ENCODE data around the gene CRABP1. TPM values are rescaled to one million over a fixed set of nuclear protein-coding genes. Genes with fewer than 3 reads are reported as not detected.
A peak's percentile ranks its signal among the peaks of the same experiment; 100 is the strongest.
"Not testable (repeated sequence)": the region's sequence is repeated elsewhere in the genome, so short reads cannot be mapped to it uniquely, and the experiment has no call there.

CRABP1 gene
- total RNA-seq, 1 experiment from 2014 or later = not detected

DNA sequence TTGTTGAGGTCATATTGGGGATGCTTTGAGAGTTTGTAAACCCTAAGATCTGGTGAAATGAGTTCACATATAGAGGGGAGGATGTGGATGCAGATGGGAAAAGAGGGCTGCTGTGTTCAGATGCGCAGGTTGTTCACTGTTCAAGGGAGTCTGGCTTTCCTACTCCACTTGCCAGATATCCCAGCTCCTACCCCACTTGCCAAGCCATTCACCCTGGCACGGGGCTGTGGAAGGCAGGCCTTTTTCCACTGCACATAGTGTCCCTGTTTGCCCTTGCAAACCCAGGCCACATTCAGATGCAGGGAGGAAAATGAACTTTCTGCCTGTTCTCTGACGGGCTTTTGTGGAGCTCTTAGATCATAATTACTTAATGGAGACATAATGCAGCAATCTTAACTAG lies 29.0 kb downstream of the CRABP1 start:
- intact Hi-C loops (cut with micrococcal nuclease; ENCODE audit: unreplicated experiment) = no loop called here
- no peak for DNase-seq
- Mint-ChIP-seq H3K9me3 (ENCODE audit: low read depth, unreplicated experiment) (no peaks in the 10 kb centered on the region), H3K27ac (ENCODE audit: unreplicated experiment) (no peak overlapping the region), H3K4me1 (ENCODE audit: low read depth, unreplicated experiment) (peaks cover 12% of the 10 kb centered on the region), H3K27me3 (ENCODE audit: unreplicated experiment) (no peaks in the 10 kb centered on the region), H3K4me3 (ENCODE audit: low read depth, unreplicated experiment) (no peak overlapping the region), H3K36me3 (ENCODE audit: insufficient read depth, unreplicated experiment) (no peaks in the 10 kb centered on the region)
- CTCF ChIA-PET = interaction anchor here (0.6 kb wide), 1 partner anchor 319 kb away, joined by 4 read pairs; no protein-coding TSS in a partner anchor
- BruUV-seq (replicated peaks) = no TSS peak
- TF ChIP-seq, protein P1, sequence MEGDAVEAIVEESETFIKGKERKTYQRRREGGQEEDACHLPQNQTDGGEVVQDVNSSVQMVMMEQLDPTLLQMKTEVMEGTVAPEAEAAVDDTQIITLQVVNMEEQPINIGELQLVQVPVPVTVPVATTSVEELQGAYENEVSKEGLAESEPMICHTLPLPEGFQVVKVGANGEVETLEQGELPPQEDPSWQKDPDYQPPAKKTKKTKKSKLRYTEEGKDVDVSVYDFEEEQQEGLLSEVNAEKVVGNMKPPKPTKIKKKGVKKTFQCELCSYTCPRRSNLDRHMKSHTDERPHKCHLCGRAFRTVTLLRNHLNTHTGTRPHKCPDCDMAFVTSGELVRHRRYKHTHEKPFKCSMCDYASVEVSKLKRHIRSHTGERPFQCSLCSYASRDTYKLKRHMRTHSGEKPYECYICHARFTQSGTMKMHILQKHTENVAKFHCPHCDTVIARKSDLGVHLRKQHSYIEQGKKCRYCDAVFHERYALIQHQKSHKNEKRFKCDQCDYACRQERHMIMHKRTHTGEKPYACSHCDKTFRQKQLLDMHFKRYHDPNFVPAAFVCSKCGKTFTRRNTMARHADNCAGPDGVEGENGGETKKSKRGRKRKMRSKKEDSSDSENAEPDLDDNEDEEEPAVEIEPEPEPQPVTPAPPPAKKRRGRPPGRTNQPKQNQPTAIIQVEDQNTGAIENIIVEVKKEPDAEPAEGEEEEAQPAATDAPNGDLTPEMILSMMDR (IDR thresholded peaks at IDR 0.05; ENCODE audit: unreplicated experiment) = no peak

DNA sequence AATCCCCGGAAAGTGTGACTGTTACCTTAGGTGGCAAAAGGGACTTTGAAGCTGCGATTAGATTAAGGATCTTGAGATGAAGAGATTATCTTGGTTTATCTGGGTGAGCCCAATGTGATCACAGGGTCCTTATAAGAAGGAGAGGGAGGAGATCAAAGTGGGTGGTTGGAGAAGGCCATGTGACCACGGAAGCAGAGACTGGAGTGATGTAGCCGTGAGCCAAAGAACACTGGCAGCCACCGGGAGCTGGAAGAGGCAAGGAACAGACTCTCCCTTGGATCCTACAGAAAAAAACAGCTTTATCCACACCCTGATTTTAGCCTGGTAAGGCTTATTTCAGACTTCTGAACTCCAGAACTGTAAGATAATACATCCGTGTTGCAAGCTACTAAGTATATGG lies 29.9 kb downstream of the CRABP1 start:
- Mint-ChIP-seq H3K4me1 (ENCODE audit: low read depth, unreplicated experiment) (peaks cover 21% of the 10 kb centered on the region), H3K27me3 (ENCODE audit: unreplicated experiment) (no peaks in the 10 kb centered on the region), H3K9me3 (ENCODE audit: low read depth, unreplicated experiment) (no peaks in the 10 kb centered on the region), H3K27ac (ENCODE audit: unreplicated experiment) (no peak overlapping the region), H3K36me3 (ENCODE audit: insufficient read depth, unreplicated experiment) (peaks cover 7% of the 10 kb centered on the region), H3K4me3 (ENCODE audit: low read depth, unreplicated experiment) (no peak overlapping the region)
- intact Hi-C loops (cut with micrococcal nuclease; ENCODE audit: unreplicated experiment) = no loop called here
- TF ChIP-seq, protein P1 (IDR thresholded peaks at IDR 0.05; ENCODE audit: unreplicated experiment) = no peak
- no TSS peak for BruUV-seq (replicated peaks)
- CTCF ChIA-PET = interaction anchor here (0.6 kb wide), 1 partner anchor 16 kb away, joined by 4 read pairs; no protein-coding TSS in a partner anchor
- no peak for DNase-seq

DNA sequence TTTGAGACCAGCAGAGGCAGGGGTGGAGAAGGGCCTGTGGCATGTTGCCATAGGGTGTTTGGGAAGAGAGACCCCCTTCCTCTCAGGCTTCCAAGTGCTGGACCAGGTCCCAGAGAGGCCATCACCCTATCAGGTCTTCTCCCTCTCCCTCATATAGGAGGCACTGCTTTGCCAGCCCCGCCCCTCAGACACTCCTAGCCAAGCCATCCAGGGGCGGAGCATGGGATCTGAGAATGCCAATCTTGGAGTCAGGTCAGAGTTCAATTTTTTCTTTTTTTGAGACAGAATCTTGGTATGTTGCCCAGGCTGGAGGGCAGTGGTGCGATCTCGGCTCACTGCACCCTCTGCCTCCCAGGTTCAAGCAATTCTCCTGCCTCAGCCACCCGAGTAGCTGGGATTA lies 32.7 kb downstream of the CRABP1 start:
- TF ChIP-seq, protein P1 (IDR thresholded peaks at IDR 0.05; ENCODE audit: unreplicated experiment) = no peak
- Mint-ChIP-seq H3K36me3 (ENCODE audit: insufficient read depth, unreplicated experiment) (peaks cover 12% of the 10 kb centered on the region), H3K4me1 (ENCODE audit: low read depth, unreplicated experiment) (peaks cover 26% of the 10 kb centered on the region), H3K4me3 (ENCODE audit: low read depth, unreplicated experiment) (no peak overlapping the region), H3K27ac (ENCODE audit: unreplicated experiment) (no peak overlapping the region), H3K9me3 (ENCODE audit: low read depth, unreplicated experiment) (no peaks in the 10 kb centered on the region), H3K27me3 (ENCODE audit: unreplicated experiment) (no peaks in the 10 kb centered on the region)
- DNase-seq = peak; percentile 52
- CTCF ChIA-PET = interaction anchor here (0.6 kb wide), 1 partner anchor 304 kb away, joined by 3 read pairs; no protein-coding TSS in a partner anchor
- intact Hi-C loops (cut with micrococcal nuclease; ENCODE audit: unreplicated experiment) = no loop called here
- no TSS peak for BruUV-seq (replicated peaks)

DNA sequence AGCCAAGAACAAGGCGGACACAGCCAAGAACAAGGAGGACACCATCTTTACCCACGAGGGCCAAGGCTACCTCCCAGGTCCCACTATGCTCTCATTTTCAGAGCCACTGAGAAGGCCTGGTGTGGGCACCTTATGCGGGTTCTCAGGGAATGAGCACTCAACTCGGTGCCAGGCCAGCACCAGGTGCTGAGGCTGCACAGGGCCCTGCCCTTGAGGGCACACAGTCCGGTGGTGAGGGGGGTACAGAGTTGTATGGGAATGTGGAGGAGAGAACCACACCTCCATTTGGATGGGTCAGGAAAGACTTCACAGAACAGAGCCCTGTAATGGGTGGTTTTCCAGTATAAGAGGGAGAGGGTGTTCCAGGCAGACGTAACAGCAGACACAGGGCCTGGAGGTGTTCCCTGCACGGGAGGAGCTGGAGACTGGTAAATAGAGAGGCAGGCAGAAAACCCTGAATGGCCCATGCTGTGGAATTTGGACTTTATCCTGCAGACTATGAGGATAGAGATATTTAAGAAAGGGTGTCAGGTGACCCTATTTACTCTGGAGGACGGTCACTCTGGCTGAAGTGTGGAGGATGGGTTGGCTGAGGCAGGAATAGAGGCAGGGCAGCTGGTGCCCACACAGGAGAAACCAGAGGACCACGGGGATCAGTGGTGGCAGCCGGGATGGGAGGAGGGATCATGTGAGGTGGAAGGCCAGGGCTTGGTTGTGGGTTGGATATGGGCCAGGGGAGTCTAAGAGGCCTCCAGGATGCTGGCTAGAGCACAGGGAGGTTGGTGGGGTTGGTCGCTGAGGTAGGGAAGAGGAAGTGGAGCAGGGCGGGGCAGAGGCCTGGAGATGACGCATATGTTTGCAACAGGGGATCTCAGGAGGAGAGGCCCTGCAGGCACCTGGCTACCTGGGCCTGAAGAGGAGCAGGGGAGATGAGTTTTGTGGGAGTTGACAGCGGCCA lies 34.6 kb downstream of the CRABP1 start:
- CTCF ChIA-PET = interaction anchor here (0.8 kb wide), 1 partner anchor 426 kb away, joined by 3 read pairs; no protein-coding TSS in a partner anchor
- Mint-ChIP-seq H3K27me3 (ENCODE audit: unreplicated experiment) (no peaks in the 10 kb centered on the region), H3K9me3 (ENCODE audit: low read depth, unreplicated experiment) (no peaks in the 10 kb centered on the region), H3K4me3 (ENCODE audit: low read depth, unreplicated experiment) (peak overlapping the region; percentile 39), H3K36me3 (ENCODE audit: insufficient read depth, unreplicated experiment) (peaks cover 12% of the 10 kb centered on the region), H3K4me1 (ENCODE audit: low read depth, unreplicated experiment) (peaks cover 26% of the 10 kb centered on the region), H3K27ac (ENCODE audit: unreplicated experiment) (peak overlapping the region; percentile 95)
- DNase-seq = peak; percentile 94
- BruUV-seq (replicated peaks) = no TSS peak
- TF ChIP-seq, protein P1 (IDR thresholded peaks at IDR 0.05; ENCODE audit: unreplicated experiment) = no peak
- intact Hi-C loops (cut with micrococcal nuclease; ENCODE audit: unreplicated experiment) = no loop called here

DNA sequence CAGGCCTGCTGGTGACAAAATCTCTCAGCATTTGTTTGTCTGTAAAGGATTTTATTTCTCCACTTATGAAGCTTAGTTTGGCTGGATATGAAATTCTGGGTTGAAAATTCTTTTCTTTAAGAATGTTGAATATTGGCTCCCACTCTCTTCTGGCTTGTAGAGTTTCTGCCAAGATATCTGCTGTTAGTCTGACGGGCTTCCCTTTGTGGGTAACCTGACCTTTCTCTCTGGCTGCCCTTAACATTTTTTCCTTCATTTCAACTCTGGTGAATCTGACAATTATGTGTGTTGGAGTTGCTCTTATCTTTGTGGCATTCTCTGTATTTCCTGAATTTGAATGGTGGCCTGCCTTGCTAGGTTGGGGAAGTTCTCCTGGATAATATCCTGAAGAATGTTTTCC lies 40.0 kb downstream of the CRABP1 start:
- not testable (repeated sequence) for H3K36me3 Mint-ChIP-seq (ENCODE audit: insufficient read depth, unreplicated experiment); H3K9me3 Mint-ChIP-seq (ENCODE audit: low read depth, unreplicated experiment)

More for the DNA sequence above, 40.0 kb downstream of the CRABP1 start:
- H3K4me1 Mint-ChIP-seq (ENCODE audit: low read depth, unreplicated experiment); BruUV-seq (replicated peaks); H3K4me3 Mint-ChIP-seq (ENCODE audit: low read depth, unreplicated experiment); H3K27ac Mint-ChIP-seq (ENCODE audit: unreplicated experiment); CTCF ChIA-PET; intact Hi-C loops (cut with micrococcal nuclease; ENCODE audit: unreplicated experiment); DNase-seq: not testable (repeated sequence)
- peaks cover 22% of the 10 kb centered on the region for H3K27me3 Mint-ChIP-seq (ENCODE audit: unreplicated experiment)
